GM18508 (cell line): Measurements from ENCODE around the gene FGF1.
"Not testable (repeated sequence)": the region's sequence is repeated elsewhere in the genome, so short reads cannot be mapped to it uniquely, and the experiment has no call there.

ENCODE experiments used
- ATAC-seq: cut with Tn5 transposase; IDR thresholded peaks from one replicate; pipeline ENCODE4 v1.9.1; 2021; ENCODE audit warnings: moderate number of reproducible peaks; ENCODE audit not compliant: insufficient read depth, unreplicated experiment

FGF1 gene

DNA sequence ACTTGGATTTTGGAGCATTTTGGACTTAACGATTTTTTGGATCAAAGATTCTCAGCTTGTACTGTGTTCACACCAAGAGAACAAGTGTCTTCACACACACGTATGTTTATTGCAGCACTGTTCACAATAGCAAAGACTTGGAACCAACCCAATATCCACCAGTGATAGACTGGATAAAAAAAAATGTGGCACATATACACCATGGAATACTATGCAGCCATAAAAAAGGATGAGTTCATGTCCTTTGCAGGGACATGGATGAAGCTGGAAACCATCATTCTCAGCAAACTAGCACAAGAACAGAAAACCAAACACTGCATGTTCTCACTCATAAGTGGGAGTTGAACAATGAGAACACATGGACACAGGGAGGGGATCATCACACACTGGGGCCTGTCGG, 37.8 kb downstream of the FGF1 start:
- ATAC-seq, result not testable (repeated sequence)

DNA sequence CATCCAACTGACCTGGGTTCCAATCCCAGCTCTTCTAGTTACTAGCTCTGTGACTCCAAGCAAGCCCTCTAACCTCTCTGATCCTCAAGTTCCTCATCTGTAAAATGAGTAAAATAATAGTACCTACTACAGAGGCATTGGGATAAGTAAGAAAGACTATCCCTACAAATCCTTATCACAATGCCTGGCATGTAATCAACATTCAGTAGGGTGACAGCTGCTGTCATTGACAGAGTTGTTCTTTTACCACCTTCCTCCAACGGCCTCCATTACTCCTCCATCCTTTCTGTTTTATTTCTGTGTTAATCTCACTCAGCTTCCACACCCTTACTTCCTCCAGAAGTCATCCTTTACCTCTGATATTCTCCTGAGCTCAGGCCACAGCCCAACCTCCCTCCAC, 40.4 kb downstream of the FGF1 start:
- no peak for ATAC-seq

DNA sequence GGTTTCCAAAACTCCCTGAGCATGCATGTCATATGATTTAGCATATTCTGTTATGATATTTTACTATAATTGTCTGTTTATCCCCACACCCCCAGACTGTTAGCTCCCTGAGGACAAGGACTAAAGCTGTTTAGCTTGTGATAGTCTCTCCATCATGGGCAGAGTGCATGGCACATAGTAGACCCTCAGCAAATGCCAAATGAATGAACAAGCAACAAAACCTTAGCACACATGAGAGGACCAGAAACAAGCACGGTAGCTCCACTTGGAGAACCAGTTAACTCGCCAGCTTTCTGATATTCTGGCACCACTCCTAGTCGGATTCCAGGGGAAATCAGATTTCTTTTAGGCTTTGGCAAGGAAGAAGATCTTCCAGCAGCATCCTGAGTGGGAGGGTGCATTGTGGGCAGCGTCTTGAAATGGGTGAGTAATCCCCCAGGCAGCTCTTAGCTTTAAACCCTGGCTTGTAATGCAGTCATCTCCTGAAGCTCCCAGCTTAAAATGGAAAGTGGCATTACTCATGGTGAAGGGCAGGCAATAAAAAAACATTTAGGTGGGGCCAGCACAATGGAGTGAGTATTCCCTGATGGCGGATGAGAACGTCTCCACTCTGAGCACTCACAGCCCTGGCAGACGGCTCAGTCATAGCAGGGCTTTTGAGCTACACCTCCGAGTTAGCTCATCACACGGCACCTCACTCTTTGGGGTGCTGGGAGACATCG, 41.1 kb downstream of the FGF1 start:
- no peak for ATAC-seq

DNA sequence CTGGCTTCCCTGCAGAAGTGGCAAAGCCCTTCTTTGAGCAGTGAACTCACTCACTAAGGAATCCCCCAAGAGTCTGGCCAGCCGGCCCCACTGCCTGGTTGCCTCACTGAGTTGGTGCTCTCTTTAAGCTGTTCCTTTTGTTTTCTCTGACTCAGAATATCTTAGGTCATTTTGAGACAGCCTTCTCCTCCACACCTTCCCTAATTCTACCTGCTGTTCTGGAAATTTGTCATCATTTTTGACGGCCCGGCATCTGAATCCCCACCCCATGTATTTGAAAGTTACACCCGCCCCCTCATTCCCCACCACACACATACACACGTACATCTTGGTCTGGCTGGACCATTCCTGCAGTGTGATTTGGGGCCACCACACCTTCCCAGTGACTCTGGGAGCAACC, 41.8 kb downstream of the FGF1 start:
- no peak for ATAC-seq

DNA sequence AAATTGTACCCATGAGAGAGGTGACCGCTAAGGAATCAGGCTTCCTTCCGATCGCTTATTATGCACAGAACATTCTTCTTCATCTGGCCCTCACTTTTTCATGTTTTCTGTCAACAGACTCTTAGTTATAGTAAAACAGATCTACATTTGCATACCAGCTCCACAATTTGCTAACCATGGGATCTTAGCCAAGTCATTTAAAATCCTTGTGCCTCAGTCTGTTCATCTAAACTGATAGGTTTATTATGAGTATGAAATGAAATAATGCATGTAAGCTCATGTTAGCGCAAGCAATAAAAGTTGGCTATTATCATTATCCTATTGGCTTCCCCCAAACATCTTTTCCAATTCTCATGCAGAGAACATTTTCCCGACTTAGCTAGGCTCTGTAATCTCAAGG, 42.3 kb downstream of the FGF1 start:
- ATAC-seq, result no peak

DNA sequence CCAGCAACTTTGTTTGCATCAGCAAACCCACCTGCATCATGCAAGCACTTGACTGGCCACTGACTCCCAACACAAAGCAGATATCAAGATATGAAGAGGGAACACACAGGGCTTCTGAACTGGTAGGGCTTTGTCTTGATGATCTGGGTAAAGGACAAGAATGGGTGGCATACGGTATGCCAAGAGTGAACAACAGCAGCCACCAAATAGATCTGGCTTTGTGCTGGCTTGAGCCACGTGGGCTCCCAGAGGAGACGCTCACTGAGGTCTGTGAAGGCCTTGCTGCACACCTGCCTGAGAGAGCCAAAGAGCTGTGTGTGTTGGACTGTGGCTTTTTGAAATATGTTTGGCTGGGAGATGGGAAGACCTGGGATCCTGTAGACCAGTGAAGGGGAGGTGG, 43.5 kb downstream of the FGF1 start:
- no peak for ATAC-seq

DNA sequence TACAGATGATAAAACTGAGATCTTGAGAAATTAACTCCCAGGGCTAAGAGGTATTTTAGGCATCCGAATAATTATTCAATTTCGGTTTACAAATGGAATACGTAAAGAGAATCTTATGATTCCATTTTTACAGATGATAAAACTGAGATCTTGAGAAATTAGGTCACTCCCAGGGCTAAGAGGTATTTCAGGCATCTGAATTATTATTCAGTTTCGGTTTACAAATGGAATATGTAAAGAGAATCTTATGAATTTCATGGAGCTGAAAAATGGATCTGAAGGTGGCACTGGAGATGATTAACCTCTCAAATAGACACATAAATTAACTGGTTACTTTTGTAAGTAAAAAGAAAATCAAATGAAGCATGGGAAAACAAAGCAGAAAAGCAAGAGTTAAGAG, 44.2 kb downstream of the FGF1 start:
- ATAC-seq, result no peak

DNA sequence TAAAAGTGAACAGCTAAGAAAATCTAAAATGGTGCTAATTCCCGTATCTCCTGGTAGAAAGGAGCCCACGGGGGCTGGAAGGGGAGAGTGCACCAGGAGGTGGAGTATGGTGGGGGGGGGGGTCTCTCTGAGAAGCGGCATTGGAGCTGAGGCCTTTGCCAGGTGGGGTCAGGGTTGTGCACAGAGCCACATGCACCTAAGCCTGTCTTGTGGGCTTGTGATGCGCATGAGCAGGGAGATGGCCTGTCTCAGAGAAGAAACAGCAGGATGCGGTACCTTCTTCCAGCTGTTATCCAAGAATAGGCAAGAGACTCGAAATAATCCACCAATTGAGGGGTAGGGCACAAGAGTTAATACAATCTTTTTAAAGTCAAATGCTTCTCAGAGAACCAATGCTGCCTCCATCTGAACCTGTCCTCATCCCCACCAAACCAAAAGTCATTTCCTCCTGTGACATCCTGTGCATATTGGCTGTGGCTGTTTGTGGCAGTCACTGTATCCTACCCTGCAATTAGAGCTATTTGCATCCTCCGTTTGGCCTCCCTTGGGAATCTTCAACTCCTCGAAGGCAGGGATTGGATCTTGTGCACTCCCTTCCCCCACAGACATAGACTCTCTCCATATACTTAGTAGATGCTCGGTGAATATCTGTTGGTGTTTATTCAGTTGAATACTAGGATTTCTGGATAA, 45.4 kb downstream of the FGF1 start:
- ATAC-seq, result no peak

DNA sequence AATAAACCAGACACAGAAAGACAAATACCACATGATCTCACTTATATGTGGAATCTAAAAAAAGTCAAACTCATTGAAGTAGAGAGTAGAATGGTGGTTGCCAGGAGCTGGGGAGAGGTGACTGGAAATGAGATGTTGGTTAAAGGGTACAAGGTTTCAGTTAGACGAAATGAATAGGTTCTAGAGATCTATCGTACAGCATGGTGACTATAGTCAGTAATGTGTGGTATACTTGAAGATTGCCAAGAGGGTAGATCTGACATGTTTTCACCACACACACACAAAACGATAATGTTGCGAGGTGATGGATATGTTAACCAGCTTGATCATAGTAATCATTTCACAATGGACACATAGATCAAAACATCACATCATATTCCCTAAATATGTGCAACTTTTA, 46.4 kb downstream of the FGF1 start:
- no peak for ATAC-seq

DNA sequence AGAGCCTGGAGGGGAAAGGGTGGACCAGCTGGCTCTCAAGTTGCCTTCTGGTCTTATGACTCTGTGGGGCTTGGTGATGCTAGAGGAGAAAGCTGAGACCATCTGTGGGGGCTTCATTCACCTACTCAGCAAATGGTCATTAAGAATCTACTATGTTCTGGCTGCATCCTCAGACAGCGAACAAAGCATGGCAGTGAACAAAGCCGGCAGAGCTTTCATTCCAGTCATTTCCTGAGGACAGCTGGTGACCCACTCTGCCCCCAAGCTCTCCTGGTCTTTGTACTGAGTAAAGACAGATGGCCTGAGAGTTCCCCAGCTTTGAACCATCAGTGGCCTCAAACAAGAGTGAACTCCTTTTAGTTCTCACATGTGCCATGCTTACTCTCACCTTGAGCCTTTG, 48.0 kb downstream of the FGF1 start:
- no peak for ATAC-seq

DNA sequence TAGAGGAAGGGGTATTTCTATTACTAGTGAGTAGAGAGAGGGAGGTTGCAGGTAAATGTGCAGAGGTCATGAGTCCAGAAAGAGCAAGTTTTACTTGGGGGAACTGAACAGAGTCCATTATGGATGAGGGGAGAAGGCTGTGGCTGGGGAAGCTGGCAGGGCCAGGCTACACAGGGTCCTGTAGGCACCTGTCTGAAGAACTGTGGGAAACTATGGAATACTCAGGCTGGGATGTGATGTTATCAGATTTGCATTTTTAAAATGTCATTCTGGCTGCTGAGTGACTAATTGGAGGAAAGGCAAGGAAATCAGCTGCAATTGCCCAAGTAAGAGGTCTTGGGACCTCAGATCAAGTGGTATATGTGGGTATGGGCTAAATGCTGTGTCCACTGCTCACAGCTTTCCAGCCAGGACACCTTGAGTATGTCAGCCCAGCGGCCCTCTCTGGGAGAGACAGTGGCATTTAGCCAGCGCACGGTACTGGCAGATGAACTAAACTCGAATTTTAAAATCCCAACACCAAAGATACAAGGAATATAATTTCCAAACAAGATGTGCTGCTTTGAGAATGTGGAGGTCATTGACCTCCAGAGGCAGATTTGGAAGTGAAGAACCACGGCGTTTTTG, 49.1 kb downstream of the FGF1 start:
- ATAC-seq, result no peak

DNA sequence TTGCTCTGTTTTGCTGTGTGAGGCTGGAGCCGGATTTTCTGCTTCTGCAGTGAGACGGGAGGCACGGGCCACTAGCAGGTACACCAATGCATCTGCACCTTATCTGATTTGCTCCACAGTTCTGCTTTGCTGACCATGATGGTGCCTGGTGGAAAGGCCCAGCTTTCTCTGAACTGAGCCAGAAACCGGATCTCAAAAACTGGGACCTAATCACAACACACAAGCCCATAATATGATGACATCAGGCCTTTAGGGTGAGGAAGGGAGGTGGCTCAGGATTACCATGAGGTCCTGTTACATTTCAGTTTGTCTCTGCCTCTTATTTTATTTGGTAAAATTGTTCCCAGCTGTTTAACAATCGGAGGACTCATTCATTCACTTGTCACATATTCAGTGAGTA, 49.8 kb downstream of the FGF1 start:
- no peak for ATAC-seq

DNA sequence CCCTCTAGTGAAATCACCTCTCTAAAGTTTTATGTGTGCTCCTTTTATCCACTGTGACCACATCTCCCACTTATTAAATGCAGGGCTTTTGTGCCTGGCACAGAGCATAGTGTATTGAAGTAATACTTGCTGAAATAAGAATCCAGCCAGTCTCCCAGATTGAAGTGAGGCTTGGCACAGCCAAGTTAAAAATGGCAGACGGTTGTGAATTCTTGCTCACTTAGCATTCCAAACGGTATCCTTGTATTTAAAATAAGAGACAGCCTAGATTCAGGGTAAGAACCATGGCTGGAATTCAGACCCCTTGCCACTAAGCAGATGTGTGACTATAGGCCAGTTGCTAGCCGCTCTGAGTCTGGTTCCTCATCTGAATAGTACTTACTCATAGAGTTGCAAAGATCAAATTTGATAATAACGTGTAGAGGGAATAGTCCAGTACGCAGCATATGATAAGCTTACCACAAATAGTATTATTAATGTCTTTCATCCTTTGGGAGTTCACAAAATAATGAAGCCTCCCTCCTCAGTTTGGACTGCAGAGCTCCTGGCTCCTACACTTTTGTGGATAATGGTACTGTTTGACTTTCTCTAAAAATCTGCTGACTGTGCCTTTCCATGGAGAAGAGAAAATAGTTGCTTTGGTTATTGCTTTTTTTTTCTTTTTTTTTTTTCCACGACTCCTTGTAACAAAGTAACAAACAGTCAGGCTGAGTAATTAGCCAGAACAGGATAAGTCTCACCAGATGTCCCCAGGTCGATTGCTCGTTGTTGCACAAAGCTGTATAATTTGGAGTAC, 51.5 kb downstream of the FGF1 start:
- no peak for ATAC-seq

DNA sequence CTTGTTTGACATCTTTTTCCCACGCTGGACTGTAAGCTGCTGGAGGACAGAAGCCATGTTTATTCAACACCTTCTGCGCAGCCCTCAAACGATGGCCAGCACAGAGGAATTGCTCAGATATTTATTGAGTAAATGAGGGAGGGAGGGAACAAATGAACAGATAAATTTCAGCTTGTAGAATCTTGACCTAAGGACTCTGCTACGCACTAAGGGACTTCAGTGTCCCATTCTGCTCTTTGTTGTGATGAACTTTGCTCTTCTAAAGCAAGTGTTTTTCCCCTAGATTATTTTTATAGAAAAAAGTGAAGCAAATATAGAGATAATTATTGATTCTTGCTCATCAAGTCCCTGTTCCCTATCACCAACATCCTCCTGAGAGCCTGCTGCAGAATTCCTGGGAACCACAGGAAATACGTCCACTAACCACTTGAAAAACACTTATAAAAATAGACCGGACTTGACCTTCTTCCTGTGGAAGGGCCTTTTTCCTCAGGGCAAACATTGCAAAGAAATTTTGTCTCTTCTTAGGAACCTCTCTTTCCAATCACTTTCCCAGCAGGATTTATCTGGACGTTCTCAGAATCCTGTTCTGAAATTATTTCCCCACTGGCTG, 54.9 kb downstream of the FGF1 start:
- no peak for ATAC-seq

DNA sequence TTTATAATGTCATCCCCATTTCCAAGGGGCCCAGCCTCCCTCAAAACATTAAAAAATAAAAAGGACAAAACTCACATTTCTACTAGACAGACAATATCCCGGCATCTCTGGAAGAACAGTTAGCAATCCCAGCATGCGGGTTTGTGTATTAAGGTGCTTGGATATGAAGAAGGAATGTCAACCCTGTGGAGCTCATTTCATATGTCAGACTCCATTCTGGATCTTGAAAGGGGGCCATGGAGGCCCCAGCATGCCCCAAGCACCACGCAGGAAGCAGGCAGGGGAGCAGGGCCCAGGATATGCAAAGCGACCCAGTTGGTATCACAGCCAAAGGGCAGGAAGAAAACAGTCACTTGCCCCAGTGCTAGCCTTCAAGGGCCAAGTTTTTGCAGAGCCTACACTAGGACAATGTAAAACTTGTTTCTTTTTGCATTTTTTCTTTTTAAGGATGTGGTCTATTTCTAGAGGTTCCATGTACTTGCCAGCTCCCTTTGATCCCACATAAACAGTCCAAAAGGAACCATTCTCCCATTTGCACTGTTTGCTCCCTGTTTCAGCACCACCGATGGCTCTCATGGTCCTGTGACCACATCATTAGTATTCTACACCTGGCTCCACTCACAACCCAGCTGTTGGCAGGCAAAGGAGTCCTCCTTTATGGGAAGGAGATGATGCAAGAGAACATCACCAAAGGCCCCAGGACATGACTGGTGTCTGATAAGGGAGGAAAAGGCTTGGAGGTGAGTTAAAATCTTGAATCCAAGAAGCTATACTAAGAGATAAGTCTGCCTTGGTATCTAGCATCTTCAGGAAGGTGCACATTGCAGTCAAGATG, 58.3 kb downstream of the FGF1 start:
- ATAC-seq, result no peak

DNA sequence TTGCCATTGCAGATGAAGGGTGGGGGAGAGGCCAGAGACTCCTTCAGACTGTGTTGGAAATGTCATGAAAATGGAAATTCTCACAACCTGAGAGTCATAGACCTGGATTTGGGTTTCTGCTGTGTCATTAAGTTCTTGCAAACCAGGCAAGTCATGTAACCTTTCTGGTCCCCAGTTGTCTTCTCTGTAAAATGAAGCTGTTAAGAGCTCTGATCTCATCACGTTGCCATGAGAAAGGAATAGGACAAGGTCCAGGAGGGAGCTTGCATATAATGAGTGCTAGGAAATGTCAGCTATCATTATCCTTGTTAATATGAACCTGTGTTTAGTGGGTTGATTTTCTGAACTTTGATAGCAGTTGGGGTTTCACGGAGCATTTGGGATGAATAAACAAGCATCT, 59.1 kb downstream of the FGF1 start:
- no peak for ATAC-seq

DNA sequence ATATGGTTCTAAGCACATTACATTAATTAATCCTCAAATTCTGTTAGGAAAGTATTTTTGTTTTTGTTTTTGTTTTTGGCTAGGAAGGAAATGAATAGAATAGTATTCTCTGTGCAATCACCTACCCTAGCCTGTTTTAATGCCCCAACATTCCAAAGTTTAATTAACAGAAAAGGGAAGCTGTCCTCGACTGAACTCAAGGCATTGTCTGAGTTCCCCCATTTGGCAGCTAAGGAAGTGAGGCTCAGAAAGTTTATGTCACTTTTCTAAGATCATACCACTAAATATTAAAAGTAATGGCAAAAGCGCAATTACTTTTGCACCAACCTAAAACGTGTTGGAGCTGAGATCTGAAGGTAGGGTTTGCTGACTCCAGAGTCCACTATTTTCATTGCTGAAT, 59.8 kb downstream of the FGF1 start:
- no peak for ATAC-seq

DNA sequence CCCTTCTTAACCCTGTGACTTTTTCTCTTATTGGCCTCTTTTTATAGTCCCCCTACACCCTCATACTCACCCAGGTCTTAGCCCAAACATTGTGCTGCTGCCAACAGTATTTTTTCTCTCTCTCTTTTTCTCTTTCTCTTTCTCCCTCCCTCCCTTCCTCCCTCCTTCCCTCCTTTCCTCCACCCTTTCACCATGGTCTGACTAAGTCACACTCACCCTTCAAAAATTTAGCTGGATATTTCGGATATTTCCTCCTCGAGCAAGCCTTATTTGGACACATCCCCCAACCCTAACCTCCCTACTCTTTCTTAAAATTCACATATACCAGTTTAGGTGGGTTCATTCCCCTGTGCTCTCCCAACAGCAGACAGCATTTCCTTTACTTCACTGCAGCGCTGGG, 64.7 kb downstream of the FGF1 start:
- no peak for ATAC-seq

DNA sequence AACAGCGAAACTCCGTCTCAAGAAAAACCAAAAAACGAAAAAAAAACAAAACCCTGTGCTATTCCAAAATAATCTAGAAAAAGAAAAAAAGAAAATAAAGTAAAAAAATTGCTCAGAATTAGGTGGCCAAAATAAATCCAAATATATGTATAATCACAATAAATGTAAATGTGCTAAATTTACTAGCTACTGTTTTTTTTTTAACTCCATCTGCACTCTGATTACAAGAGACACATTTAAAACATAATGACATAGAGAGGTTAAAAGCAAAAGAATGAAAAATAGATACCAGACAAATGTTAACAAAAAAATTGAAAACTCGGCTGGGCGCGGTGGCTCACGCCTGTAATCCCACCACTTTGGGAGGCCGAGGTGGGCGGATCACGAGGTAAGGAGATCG, 66.1 kb downstream of the FGF1 start:
- ATAC-seq, result no peak

DNA sequence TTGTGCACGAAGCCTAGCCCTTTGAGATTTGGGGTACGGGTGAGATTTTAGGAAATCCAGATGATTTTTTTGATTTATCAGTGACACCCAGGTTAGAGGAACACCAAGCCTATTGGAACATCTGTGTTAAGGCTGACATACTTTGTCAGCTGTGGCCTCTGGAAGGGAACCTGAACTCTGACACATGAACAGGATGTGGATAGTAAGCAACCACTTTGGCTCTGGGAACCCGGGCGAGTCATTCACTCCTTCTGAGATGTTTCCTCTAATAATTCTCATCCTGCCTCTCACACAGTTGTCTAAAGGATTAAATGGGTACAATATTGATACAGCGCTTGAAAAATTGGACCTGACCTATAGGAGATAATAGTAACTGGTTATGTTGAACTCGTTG, 67.8 kb downstream of the FGF1 start:
- no peak for ATAC-seq
